K562 (cell line): ENCODE data around the gene PPFIBP2. TPM values are rescaled to one million over a fixed set of nuclear protein-coding genes. Genes with fewer than 3 reads are reported as not detected.

Source experiments
- ATAC-seq: fragments of 200-7000 bp; cut with Tn5 transposase; 3 replicates; pipeline ENCODE4 v1.9.1; 2020; ENCODE audit warnings: moderate library complexity
- BruUV-seq: library from RNA; stranded (reverse); fragments of 400-500 nt; replicated peaks from 2 replicates; lab custom pipeline; 2021; lab: Mats Ljungman, UMichigan
- CTCF ChIA-PET: fragments of 300-600 bp; formaldehyde crosslinking; extraction: SDS; loops from one replicate; lab custom pipeline; 2021; ENCODE audit warnings: low intra/inter-chr PET ratio; lab: Yijun Ruan, JAX
- POLR2A ChIA-PET: fragments of 300-600, 350-650 bp; sonication (Branson Sonifier 250); formaldehyde crosslinking; extraction: SDS; loops from one replicate; lab custom pipeline; 2021; ENCODE audit warnings: antibody characterized with exemption, inconsistent platforms; lab: Yijun Ruan, JAX
- DNase-seq, 4 experiments: peaks; one replicate each; pipeline versions ENCODE4 v3.0.0 to v3.0.0-alpha.2; 2011 to 2018; ENCODE audit warnings: low spot score in 3 of 4, mixed read lengths in 3 of 4; ENCODE audit errors: extremely low read depth in 1 of 4
- FAIRE-seq: peaks from 2 replicates; lab custom pipeline; 2011; peaks lifted over from hg19 to GRCh38; lab: Jason Lieb, UNC
- H2AFZ ChIP-seq: 2 replicates; pipeline ENCODE4 v1.6.0; 2011; ENCODE audit warnings: low read depth, low read length, control low read depth, inconsistent platforms
- H3K27ac ChIP-seq: fragments of 200-600 bp; 3 replicates; pipeline ENCODE4 v1.8.0; 2011; ENCODE audit warnings: low read depth, mild to moderate bottlenecking, control low read depth, inconsistent platforms, low read length, moderate library complexity, mixed read lengths; ENCODE audit errors: extremely low read depth
- H3K27me3 ChIP-seq, 2 experiments: fragments of 300-600 bp in 1 of 2; 2 replicates in 1 of 2; 3 replicates in 1 of 2; pipeline versions ENCODE4 v1.6.0 to v1.8.0; 2011; ENCODE audit warnings: inconsistent platforms in 2 of 2, low read length in 2 of 2, mild to moderate bottlenecking in 1 of 2, mixed read lengths in 1 of 2, moderate library complexity in 1 of 2; ENCODE audit not compliant: control insufficient read depth in 2 of 2, insufficient read depth in 2 of 2
- H3K36me3 ChIP-seq: fragments of 300-600 bp; 3 replicates; pipeline ENCODE4 v1.8.0; 2011; ENCODE audit warnings: mild to moderate bottlenecking, low read length, inconsistent platforms; ENCODE audit not compliant: control insufficient read depth, insufficient read depth
- H3K4me1 ChIP-seq, 2 experiments: fragments of 200-600 bp in 1 of 2; replicated peaks in 1 of 2; 2 replicates in 1 of 2; 3 replicates in 1 of 2; pipeline versions ENCODE4 v1.5.1 to v1.8.0; 2011; ENCODE audit warnings: inconsistent platforms in 2 of 2, low read length in 2 of 2, mild to moderate bottlenecking in 1 of 2, mixed read lengths in 1 of 2, moderate library complexity in 1 of 2; ENCODE audit not compliant: control insufficient read depth in 2 of 2, insufficient read depth in 2 of 2
- H3K4me2 ChIP-seq: 2 replicates; pipeline ENCODE4 v1.6.1; 2011; ENCODE audit warnings: low read length, control low read depth, inconsistent platforms, mixed read lengths; ENCODE audit not compliant: insufficient read depth
- H3K4me3 ChIP-seq: fragments of 200-600 bp; sonication (generic), shearing (Covaris generic); 2 replicates; pipeline ENCODE4 v1.5.1; 2016; ENCODE audit warnings: control low read depth, inconsistent platforms
- H3K79me2 ChIP-seq: fragments of 200-600 bp; 3 replicates; pipeline ENCODE4 v1.8.0; 2011; ENCODE audit warnings: low read length, inconsistent platforms; ENCODE audit not compliant: control insufficient read depth, insufficient read depth
- H3K9ac ChIP-seq, 2 experiments: 2 replicates each; pipeline versions ENCODE4 v1.6.0 to v1.6.1; 2011; ENCODE audit warnings: low read depth in 2 of 2, low read length in 2 of 2, control low read depth in 1 of 2, inconsistent platforms in 1 of 2, mild to moderate bottlenecking in 1 of 2, mixed read lengths in 1 of 2; ENCODE audit not compliant: insufficient read depth in 1 of 2
- H3K9me1 ChIP-seq: one replicate; pipeline ENCODE4 v1.6.0; 2011; ENCODE audit warnings: inconsistent platforms, mild to moderate bottlenecking, low read length, moderate library complexity; ENCODE audit not compliant: control insufficient read depth, insufficient read depth
- H3K9me3 ChIP-seq: replicated peaks from 2 replicates; pipeline ENCODE4 v1.5.1; 2011; ENCODE audit warnings: low read depth, low read length, inconsistent platforms; ENCODE audit not compliant: control insufficient read depth, insufficient read depth
- H4K20me1 ChIP-seq: replicated peaks from 2 replicates; pipeline ENCODE4 v1.6.1; 2011; ENCODE audit warnings: low read length, inconsistent platforms, mixed read lengths; ENCODE audit not compliant: control insufficient read depth, insufficient read depth
- ATF6 ChIP-seq: sonication (generic); formaldehyde crosslinking; IDR thresholded peaks from 2 replicates; pipeline ENCODE4 v1.4.0; 2020; ENCODE audit warnings: mild to moderate bottlenecking, missing genetic modification reagents
- CC2D1A ChIP-seq: fragments of 450-650 bp; IDR thresholded peaks from 2 replicates; pipeline ENCODE4 v1.6.1; 2017; ENCODE audit warnings: mild to moderate bottlenecking
- FOXK1 ChIP-seq: sonication (generic); formaldehyde crosslinking; IDR thresholded peaks from 2 replicates; pipeline ENCODE4 v1.8.0; 2022; ENCODE audit warnings: missing genetic modification reagents, mild to moderate bottlenecking, borderline replicate concordance
- RBM22 ChIP-seq: fragments of 200-400 bp; formaldehyde crosslinking; IDR thresholded peaks from 2 replicates; pipeline ENCODE4 v1.6.1; 2018; ENCODE audit warnings: low read length, low read depth; ENCODE audit not compliant: poor library complexity, severe bottlenecking
- RERE ChIP-seq: sonication (generic); formaldehyde crosslinking; IDR thresholded peaks from 2 replicates; pipeline ENCODE4 v1.8.0; 2023; ENCODE audit warnings: missing genetic modification reagents, mild to moderate bottlenecking, borderline replicate concordance
- SNAPC5 ChIP-seq: fragments of 250-450 bp; sonication (Bioruptor Pico); IDR thresholded peaks from 2 replicates; pipeline ENCODE4 v1.8.0; 2021; ENCODE audit warnings: moderate library complexity, mild to moderate bottlenecking, inconsistent platforms
- ZEB2 ChIP-seq: fragments of 450-650 bp; IDR thresholded peaks from 2 replicates; pipeline ENCODE4 v1.6.1; 2016
- ZNF239 ChIP-seq: fragments of 250-450 bp; sonication (Bioruptor Pico); IDR thresholded peaks from 2 replicates; pipeline ENCODE4 v1.4.0; 2020; ENCODE audit warnings: mild to moderate bottlenecking
- ZNF395 ChIP-seq: fragments of 200-800 bp; sonication (Bioruptor generic); IDR thresholded peaks from 2 replicates; pipeline ENCODE4 v1.6.1; 2017; ENCODE audit warnings: missing genetic modification characterization, missing compliant biosample characterization
- ZNF398 ChIP-seq: fragments of 250-450 bp; sonication (Bioruptor Pico); IDR thresholded peaks from 2 replicates; pipeline ENCODE4 v1.8.0; 2021; ENCODE audit warnings: moderate library complexity, mild to moderate bottlenecking, inconsistent platforms
- in situ Hi-C: fragments of 300-500 bp; cut with MboI; formaldehyde crosslinking; loops from 4 replicates; pipeline ENCODE4 v1.15.0; 2018; ENCODE audit warnings: inconsistent platforms, mixed read lengths
- intact Hi-C: fragments of 100-400 bp; cut with micrococcal nuclease; formaldehyde crosslinking; loops from 2 replicates; pipeline ENCODE4 v1.14.2; 2022
- polyA plus RNA-seq, 8 experiments: library from polyadenylated mRNA; depleted of rRNA in 4 of 8; stranded (reverse) in 5 of 8; unstranded in 3 of 8; fragments of >200 nt; fragmentation: Nextera tagmentation in 2 of 8; fragmentation: Illumina TruSeq in 1 of 8; extraction: Ambion mirVana in 2 of 8; extraction: Trizol in 1 of 8; gene quantifications; 2 replicates each; pipeline versions ENCODE4 v1.2.1 to v1.2.3, GENCODE V29; 2011 to 2014; ENCODE audit warnings: inconsistent platforms in 1 of 8, missing spikeins in 1 of 8
- total RNA-seq, 7 experiments: library from RNA; depleted of rRNA in 6 of 7; stranded (reverse); fragments of >200 nt in 6 of 7; fragmentation: Illumina TruSeq in 2 of 7; extraction: Trizol in 2 of 7; gene quantifications; 2 replicates each; pipeline versions ENCODE4 v1.2.1 to v1.2.3, GENCODE V29; 2011 to 2021; ENCODE audit warnings: low replicate concordance in 1 of 7

Gene PPFIBP2
- total and polyA plus RNA-seq, 9 of the 15 experiments (the other 6 are each of a cell fraction or from before 2014, with no cell fraction given), result 0.18 to 3.4 (median 1.2) TPM

GRCh38 chr11:7534042-7534378, 20.2 kb downstream of the PPFIBP2 start:
- H3K4me3 ChIP-seq, result no peak overlapping the region
- intact Hi-C loops, result no loop called here
- peaks cover 0 to 20% of the 10 kb centered on the region in 2 experiments; a peak in 1 of 5 replicates for H3K27me3 ChIP-seq
- no peaks in the 10 kb centered on the region for H3K4me1 ChIP-seq
- H3K9me3 ChIP-seq, result no peaks in the 10 kb centered on the region
- ChIA-PET POLR2A (interaction anchor here (1.4 kb wide), 1 partner anchor 19 kb away, joined by 3 read pairs; no protein-coding TSS in a partner anchor), CTCF (no interaction called here)
- no peak overlapping the region for H3K27ac ChIP-seq
- H4K20me1 ChIP-seq, result 0 out of 2 replicates have a peak, but pooled peaks cover 5% of the 10 kb centered on the region
- DNase-seq (no peak), ATAC-seq (no peak), FAIRE-seq (no peak)
- in situ Hi-C loops, result no loop called here
- no peak overlapping the region for H2AFZ ChIP-seq
- H3K9me1 ChIP-seq, result no peaks in the 10 kb centered on the region
- no peak overlapping the region for H3K9ac ChIP-seq
- H3K36me3 ChIP-seq, result no peaks in the 10 kb centered on the region
- no TSS peak for BruUV-seq
- H3K4me2 ChIP-seq, result no peak overlapping the region
- H3K79me2 ChIP-seq, result no peaks in the 10 kb centered on the region
- TF ChIP-seq SNAPC5 (CRISPR knock-in tag) (no peak), ZNF239 (CRISPR knock-in tag) (no peak), ZNF395 (CRISPR knock-in tag) (no peak), CC2D1A (no peak), ZNF398 (no peak), FOXK1 (no peak), ZEB2 (no peak), ATF6 (CRISPR knock-in tag) (no peak), RERE (no peak), RBM22 (no peak)
